Ovary (tissue), 9 donors: ENCODE results near the gene PBX1. TPM values are rescaled to one million over a fixed set of nuclear protein-coding genes. Genes with fewer than 3 reads are reported as not detected.
"Not testable (repeated sequence)": the region's sequence is repeated elsewhere in the genome, so short reads cannot be mapped to it uniquely, and the experiment has no call there.

Experiments
- DNase-seq, 5 donors: peaks; one replicate each; pipeline ENCODE4 v3.0.0-alpha.2; 2019 to 2020
- H3K27ac ChIP-seq, 2 donors: fragments of 200-600 bp; one replicate each; pipeline versions ENCODE4 v1.5.1 to v1.8.0; 2019 to 2022
- H3K27me3 ChIP-seq: fragments of 200-600 bp; one replicate; pipeline ENCODE4 v1.8.0; 2022
- H3K36me3 ChIP-seq: fragments of 200-600 bp; sonication (generic); one replicate; pipeline ENCODE4 v1.5.1; 2019
- H3K4me1 ChIP-seq: one replicate; pipeline ENCODE4 v1.8.1; 2013; ENCODE audit warnings: mild to moderate bottlenecking, moderate library complexity; ENCODE audit not compliant: insufficient read depth
- H3K4me3 ChIP-seq: fragments of 200-600 bp; sonication (generic); one replicate; pipeline ENCODE4 v1.5.1; 2017
- H3K9me3 ChIP-seq, 2 donors: fragments of 200-600 bp in 1 of 2; sonication (generic) in 1 of 2; one replicate each; pipeline versions ENCODE4 v1.5.1 to v1.8.1; 2013 to 2019; ENCODE audit warnings: mild to moderate bottlenecking in 1 of 2, moderate library complexity in 1 of 2
- CTCF ChIP-seq, 3 donors: fragments of 450-650 bp in 2 of 3; fragments of 200-600 bp in 1 of 3; IDR thresholded peaks; one replicate each; pipeline versions ENCODE4 v1.5.1 to v1.8.0; 2016 to 2022; ENCODE audit warnings: antibody characterized with exemption in 3 of 3, mild to moderate bottlenecking in 1 of 3
- EP300 ChIP-seq: sonication (generic); formaldehyde crosslinking; IDR thresholded peaks from one replicate; pipeline ENCODE4 v1.6.1; 2017; ENCODE audit warnings: antibody characterized with exemption
- POLR2A ChIP-seq: fragments of 450-650 bp; IDR thresholded peaks from one replicate; pipeline ENCODE4 v1.6.1; 2017; ENCODE audit warnings: antibody characterized with exemption, mild to moderate bottlenecking, moderate library complexity
- WGBS, 3 donors: extraction: QIAGEN DNeasy Blood & Tissue Kit in 1 of 3; methylation state at CpG; one replicate each; pipeline versions ENCODE4 v1.1.5 to v1.1.7; 2013 to 2017; 5-methylcytosine and 5-hydroxymethylcytosine counted together
- intact Hi-C, 4 donors: fragments of 100-400 bp; cut with DNase I; formaldehyde crosslinking; loops; one replicate each; pipeline versions ENCODE4 v1.11.0 to v1.15.1; 2022 to 2023
- polyA plus RNA-seq, 2 donors: library from polyadenylated mRNA; stranded (reverse); fragments of 200-250 nt in 1 of 2; fragments of 350-450 nt in 1 of 2; fragmentation: Illumina TruSeq in 1 of 2; extraction: RNeasy Lipid Tissue Mini Kit (QIAGEN cat#74804) in 1 of 2; gene quantifications; one replicate each; pipeline ENCODE4 v1.2.3, GENCODE V29; 2013 to 2014
- total RNA-seq, 7 donors: library from RNA; depleted of rRNA in 2 of 7; stranded (reverse); fragments of >200 nt in 2 of 7; fragmentation: NEBNext Ultra II Directional in 3 of 7; extraction: Animal tissue kit (Norgen Biotek cat#: 25700) in 3 of 7; gene quantifications; one replicate each; pipeline versions ENCODE4 v1.1.0 to v1.2.4, GENCODE V29; 2016 to 2023
- donor health status: DM: no; HTN: no; CAD: no; lungs with moderate emphysema.
- donor health status: DM: no; HTN: no; CAD: no.
- donor health status: Bipolar disorder and iron deficiency.
- donor health status: DM: yes; HTN: yes; CAD: no.
- donor health status: DM: no; HTN: no; CAD: no.
- donor health status: DM: yes; HTN: yes; CAD: no.

PBX1 gene
- total and polyA plus RNA-seq, 9 donors: 43.7 to 220 (median 142) TPM

- H3K4me3 ChIP-seq: no peak overlapping the region
- H3K9me3 ChIP-seq: no peaks in the 10 kb centered on the region
- intact Hi-C loops: no loop called here
- H3K4me1 ChIP-seq: peaks cover 38% of the 10 kb centered on the region
- TF ChIP-seq POLR2A (no peak), EP300 (no peak), CTCF (IDR thresholded peaks at IDR 0.05) (no peak)
- no peaks in the 10 kb centered on the region for H3K36me3 ChIP-seq
- H3K27ac ChIP-seq: no peak overlapping the region
- no peaks in the 10 kb centered on the region for H3K27me3 ChIP-seq
- DNase-seq: no peak
- 35 to 37% (median 37%) methylated on average over 2 of the region's 2 CpGs for WGBS, 3 donors
These were observed 89.7 kb downstream of the PBX1 start for GRCh38 chr1:164648636-164649035.

DNA sequence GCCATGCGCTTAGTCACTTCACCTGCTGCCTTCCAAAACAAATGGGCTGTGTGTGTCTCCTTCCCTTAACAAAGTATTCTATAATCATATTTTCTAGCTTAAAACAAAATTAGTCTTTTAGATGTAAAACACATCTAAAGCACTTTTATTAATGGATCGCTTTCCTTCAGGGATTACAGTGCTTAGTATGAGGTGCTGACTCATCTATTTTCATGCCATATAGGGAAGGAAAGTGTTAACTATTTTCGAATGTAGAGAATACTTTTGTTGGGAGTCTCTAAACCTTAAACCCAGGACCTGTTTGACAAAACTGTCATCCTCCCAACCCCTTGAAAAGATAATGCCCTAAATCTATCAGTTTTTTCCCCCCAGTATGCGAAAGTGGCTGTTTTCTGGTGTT lies 90.2 kb downstream of the PBX1 start:
- Histone ChIP-seq H3K9me3 (no peaks in the 10 kb centered on the region), H3K4me3 (no peak overlapping the region), H3K27me3 (no peaks in the 10 kb centered on the region), H3K36me3 (no peaks in the 10 kb centered on the region), H3K4me1 (peaks cover 39% of the 10 kb centered on the region), H3K27ac (peak overlapping the region in 1 of 2 donors; percentile 7)
- TF ChIP-seq EP300 (no peak), CTCF (IDR thresholded peaks at IDR 0.05) (no peak), POLR2A (no peak)
- no peak for DNase-seq
- intact Hi-C loops: no loop called here
- 78 to 79% (median 79%) methylated on average over 4 of the region's 4 CpGs for WGBS, 3 donors

DNA sequence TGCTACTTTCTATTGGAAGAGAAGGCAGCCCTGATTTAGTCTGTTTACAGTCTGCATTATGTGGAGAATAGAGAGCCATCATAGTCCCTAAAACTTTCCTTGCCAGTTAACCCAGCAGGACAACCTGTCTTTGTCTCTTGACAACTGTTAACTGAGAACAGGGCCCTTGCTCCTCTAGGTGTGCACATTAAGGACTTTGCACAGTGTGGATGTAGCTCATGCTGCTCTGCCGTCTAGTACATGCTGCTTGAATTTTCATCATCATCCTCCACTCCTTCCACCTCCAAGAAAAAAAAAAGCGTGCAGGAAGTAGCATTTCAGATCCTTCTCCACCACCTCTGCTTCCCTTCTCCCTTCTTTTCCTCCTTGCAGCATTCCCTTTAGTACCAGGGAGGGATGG lies 91.5 kb downstream of the PBX1 start:
- DNase-seq: no peak
- Histone ChIP-seq H3K36me3 (no peaks in the 10 kb centered on the region), H3K4me3 (no peak overlapping the region), H3K4me1 (peaks cover 31% of the 10 kb centered on the region), H3K9me3 (no peaks in the 10 kb centered on the region), H3K27ac (no peak overlapping the region), H3K27me3 (no peaks in the 10 kb centered on the region)
- 72 to 81% (median 77%) methylated on average over 2 of the region's 2 CpGs for WGBS, 3 donors
- intact Hi-C loops: no loop called here
- TF ChIP-seq CTCF (IDR thresholded peaks at IDR 0.05) (no peak), EP300 (no peak), POLR2A (no peak)

- Histone ChIP-seq H3K27me3 (no peaks in the 10 kb centered on the region), H3K36me3 (no peaks in the 10 kb centered on the region), H3K9me3 (no peaks in the 10 kb centered on the region), H3K4me1 (peaks cover 31% of the 10 kb centered on the region), H3K27ac (peak overlapping the region; percentile 32 to 39), H3K4me3 (no peak overlapping the region)
- TF ChIP-seq POLR2A: no peak
- no peak for TF ChIP-seq CTCF (IDR thresholded peaks at IDR 0.05)
- no peak for TF ChIP-seq EP300
- 35 to 46% (median 45%) methylated on average over 13 of the region's 13 CpGs for WGBS, 3 donors
- intact Hi-C loops: no loop called here
- DNase-seq: peak in 4 of 5 donors; percentile 42 to 55 (median 49)
These were observed 92.5 kb downstream of the PBX1 start for GRCh38 chr1:164651351-164651951.

DNA sequence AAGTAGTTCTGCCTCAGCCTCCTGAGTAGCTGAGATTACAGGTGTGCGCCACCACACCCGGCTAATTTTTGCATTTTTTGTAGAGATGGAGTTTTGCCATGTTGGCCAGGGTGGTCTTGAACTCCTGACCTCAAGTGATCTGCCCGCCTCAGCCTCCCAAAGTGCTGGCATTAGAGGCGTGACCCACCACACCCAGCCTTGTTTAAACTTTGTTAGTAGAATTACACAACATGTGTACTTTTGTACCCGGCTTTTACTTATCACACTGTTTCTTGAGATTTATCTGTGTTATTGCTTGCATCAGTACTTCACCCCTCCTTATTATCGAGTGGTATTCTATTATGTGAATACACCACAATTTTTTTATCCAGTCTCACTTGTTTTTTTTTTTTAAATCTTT lies 94.0 kb downstream of the PBX1 start:
- H3K36me3 ChIP-seq, H3K9me3 ChIP-seq, H3K27ac ChIP-seq, intact Hi-C loops, H3K27me3 ChIP-seq, H3K4me3 ChIP-seq, DNase-seq: not testable (repeated sequence)
- peaks cover 30% of the 10 kb centered on the region for H3K4me1 ChIP-seq
- WGBS, 3 donors: 56 to 69% (median 68%) methylated on average over 6 of the region's 6 CpGs
